T47D (cell line): ENCODE measurements around the gene CSH2.
"Not testable (repeated sequence)": the region's sequence is repeated elsewhere in the genome, so short reads cannot be mapped to it uniquely, and the experiment has no call there.

ENCODE experiments used
- DNase-seq, 2 experiments: peaks; one replicate each; pipeline versions ENCODE4 v3.0.0 to v3.0.0-alpha.2; 2011 to 2012; ENCODE audit warnings: low read depth in 1 of 2, low spot score in 1 of 2
- JUND ChIP-seq: IDR thresholded peaks from 2 replicates; pipeline ENCODE4 v1.6.1; 2012; ENCODE audit warnings: low read depth
- in situ Hi-C: cut with HindIII; loops from 2 replicates; pipeline ENCODE4 v1.10.0; 2016; ENCODE audit warnings: low sequenced_read_pairs, low pct_unique_long_range_greater_than_20kb

CSH2 gene

DNA sequence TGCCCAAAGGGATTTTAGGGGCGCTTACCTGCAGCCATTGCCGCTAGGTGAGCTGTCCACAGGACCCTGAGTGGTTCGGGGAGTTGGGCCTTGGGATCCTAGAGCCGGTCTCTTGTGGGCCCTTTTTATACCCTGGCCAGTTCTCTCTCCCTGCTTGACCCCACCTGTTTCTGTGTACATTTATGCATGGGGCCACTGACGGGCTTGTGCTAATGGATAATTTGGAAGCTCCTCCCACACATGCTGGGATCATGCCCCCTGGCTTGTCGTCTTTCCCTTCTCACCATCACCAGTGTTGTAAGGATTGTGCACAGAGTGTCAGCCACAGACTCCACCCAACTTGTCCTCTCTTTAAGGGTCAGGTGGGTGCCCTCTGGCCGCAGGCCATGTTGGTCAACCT, at the start of gene CSH2:
TSS of gene CSH2 (minus strand) at position 101 of the 400 bp plus-strand sequence. CDS start at position 38, 63 bp downstream.
- in situ Hi-C loops, DNase-seq: not testable (repeated sequence)

- in situ Hi-C loops = not testable (repeated sequence)
Measured at GRCh38 chr17:63922402-63922801, 48.9 kb upstream of the CSH2 start.

GRCh38 chr17:63920779-63921178, 47.3 kb upstream of the CSH2 start:
- in situ Hi-C loops = not testable (repeated sequence)

More at GRCh38 chr17:63922402-63922801, 48.9 kb upstream of the CSH2 start:
- not testable (repeated sequence) for DNase-seq

GRCh38 chr17:63920050-63920449, 46.6 kb upstream of the CSH2 start:
- in situ Hi-C loops = not testable (repeated sequence)

More at GRCh38 chr17:63920779-63921178, 47.3 kb upstream of the CSH2 start:
- not testable (repeated sequence) for DNase-seq

GRCh38 chr17:63919311-63919723, 45.8 kb upstream of the CSH2 start:
- in situ Hi-C loops = no loop called here
- TF ChIP-seq JUND = no peak
- DNase-seq = peak; percentile 80 to 88

More at GRCh38 chr17:63920050-63920449, 46.6 kb upstream of the CSH2 start:
- DNase-seq = not testable (repeated sequence)

GRCh38 chr17:63918789-63919305, 45.4 kb upstream of the CSH2 start, which contains the start of gene GH1:
Gene GH1, minus strand, starts transcription at chr17:63918839. Its CDS starts 63 bp downstream, at chr17:63918776.
- DNase-seq, in situ Hi-C loops: not testable (repeated sequence)

GRCh38 chr17:63918305-63918704, 44.8 kb upstream of the CSH2 start:
- in situ Hi-C loops = no loop called here
- TF ChIP-seq JUND = no peak
- DNase-seq = peak in 1 of 2 experiments; percentile 43

GRCh38 chr17:63917646-63918045, 44.2 kb upstream of the CSH2 start:
- in situ Hi-C loops = no loop called here
- TF ChIP-seq JUND = no peak
- DNase-seq = no peak

- DNase-seq, in situ Hi-C loops: not testable (repeated sequence)
Measured at GRCh38 chr17:63917206-63917605, 43.7 kb upstream of the CSH2 start.

DNA sequence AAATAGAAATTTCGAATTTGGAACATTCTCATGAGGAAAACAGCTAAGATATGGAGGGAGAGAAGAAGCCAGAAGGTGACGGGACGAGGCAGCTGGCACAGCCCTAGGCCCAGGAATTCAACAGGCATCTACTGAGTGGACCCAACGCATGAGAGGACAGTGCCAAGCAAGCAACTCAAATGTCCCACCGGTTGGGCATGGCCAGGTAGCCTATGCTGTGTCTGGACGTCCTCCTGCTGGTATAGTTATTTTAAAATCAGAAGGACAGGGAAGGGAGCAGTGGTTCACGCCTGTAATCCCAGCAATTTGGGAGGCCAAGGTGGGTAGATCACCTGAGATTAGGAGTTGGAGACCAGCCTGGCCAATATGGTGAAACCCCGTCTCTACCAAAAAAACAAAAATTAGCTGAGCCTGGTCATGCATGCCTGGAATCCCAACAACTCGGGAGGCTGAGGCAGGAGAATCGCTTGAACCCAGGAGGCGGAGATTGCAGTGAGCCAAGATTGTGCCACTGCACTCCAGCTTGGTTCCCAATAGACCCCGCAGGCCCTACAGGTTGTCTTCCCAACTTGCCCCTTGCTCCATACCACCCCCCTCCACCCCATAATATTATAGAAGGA, 43.2 kb upstream of the CSH2 start:
- no peak for TF ChIP-seq JUND
- DNase-seq = no peak
- in situ Hi-C loops = no loop called here

DNA sequence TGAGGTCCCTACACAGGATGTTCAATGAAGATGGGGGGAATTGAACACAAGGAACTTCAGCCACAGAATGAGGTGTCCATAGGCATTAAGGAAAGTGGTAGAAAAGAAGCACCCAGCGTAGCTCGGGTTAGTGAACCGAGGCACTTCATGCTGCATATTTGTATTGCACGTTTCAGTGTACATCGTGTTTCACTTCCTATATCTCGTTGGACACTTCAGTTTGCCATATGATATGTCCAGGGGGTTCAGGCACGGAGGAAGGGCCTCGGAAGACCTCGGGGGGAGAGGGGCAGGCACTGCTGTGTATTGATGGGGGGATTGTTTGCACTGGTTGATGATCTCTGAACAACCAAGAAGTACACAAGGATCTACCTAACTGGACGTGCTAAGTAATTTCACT, 42.3 kb upstream of the CSH2 start:
- DNase-seq, in situ Hi-C loops: not testable (repeated sequence)

GRCh38 chr17:63914471-63914870, 41.0 kb upstream of the CSH2 start:
- in situ Hi-C loops = no loop called here
- no peak for DNase-seq
- no peak for TF ChIP-seq JUND

GRCh38 chr17:63911657-63912100, 38.2 kb upstream of the CSH2 start:
- no peak for TF ChIP-seq JUND
- peak in 1 of 2 experiments; percentile 39 for DNase-seq
- in situ Hi-C loops = no loop called here
